ENCODE results near the gene MAGIX.

DNA sequence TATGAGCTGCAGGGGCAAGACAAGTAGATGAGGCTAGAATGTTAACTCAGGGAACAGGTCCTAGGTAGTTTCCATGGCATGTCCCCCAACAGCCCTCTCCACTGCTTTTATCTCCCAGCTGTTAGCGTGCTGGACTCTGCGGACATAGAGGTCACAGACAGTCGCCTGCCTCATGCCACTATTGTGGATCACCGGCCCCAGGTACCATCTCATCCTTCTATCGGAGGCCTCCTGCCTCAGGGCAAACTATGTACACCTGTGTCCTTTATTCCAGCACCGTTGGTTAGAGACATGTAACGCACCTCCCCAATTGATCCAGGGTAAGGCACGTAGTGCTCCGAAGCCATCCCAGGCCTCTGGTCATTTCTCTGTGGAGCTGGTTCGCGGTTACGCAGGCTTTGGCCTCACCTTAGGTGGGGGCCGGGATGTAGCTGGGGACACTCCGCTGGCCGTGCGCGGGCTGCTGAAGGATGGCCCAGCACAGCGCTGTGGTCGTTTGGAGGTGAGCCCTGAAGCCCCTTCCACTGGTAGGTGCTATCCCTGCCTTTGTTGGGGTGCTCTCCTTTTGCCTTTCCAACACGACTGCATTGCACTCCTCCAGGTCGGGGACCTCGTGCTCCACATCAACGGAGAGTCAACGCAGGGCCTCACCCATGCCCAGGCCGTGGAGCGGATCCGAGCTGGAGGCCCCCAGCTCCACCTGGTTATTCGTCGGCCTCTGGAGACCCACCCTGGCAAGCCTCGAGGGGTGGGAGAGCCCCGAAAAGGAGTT is 2.2 kb downstream of the MAGIX start:
- TF ChIP-seq POLR2AphosphoS5 (IDR thresholded peaks at IDR 0.05; ENCODE audit: low read depth, low read length) (no peak), SIN3A (IDR thresholded peaks at IDR 0.05; ENCODE audit: borderline replicate concordance, insufficient read depth, low read length) (no peak), TAF1 (IDR thresholded peaks at IDR 0.05; ENCODE audit: borderline replicate concordance, insufficient read depth, low read length) (no peak)
- TF ChIP-seq, protein P1, sequence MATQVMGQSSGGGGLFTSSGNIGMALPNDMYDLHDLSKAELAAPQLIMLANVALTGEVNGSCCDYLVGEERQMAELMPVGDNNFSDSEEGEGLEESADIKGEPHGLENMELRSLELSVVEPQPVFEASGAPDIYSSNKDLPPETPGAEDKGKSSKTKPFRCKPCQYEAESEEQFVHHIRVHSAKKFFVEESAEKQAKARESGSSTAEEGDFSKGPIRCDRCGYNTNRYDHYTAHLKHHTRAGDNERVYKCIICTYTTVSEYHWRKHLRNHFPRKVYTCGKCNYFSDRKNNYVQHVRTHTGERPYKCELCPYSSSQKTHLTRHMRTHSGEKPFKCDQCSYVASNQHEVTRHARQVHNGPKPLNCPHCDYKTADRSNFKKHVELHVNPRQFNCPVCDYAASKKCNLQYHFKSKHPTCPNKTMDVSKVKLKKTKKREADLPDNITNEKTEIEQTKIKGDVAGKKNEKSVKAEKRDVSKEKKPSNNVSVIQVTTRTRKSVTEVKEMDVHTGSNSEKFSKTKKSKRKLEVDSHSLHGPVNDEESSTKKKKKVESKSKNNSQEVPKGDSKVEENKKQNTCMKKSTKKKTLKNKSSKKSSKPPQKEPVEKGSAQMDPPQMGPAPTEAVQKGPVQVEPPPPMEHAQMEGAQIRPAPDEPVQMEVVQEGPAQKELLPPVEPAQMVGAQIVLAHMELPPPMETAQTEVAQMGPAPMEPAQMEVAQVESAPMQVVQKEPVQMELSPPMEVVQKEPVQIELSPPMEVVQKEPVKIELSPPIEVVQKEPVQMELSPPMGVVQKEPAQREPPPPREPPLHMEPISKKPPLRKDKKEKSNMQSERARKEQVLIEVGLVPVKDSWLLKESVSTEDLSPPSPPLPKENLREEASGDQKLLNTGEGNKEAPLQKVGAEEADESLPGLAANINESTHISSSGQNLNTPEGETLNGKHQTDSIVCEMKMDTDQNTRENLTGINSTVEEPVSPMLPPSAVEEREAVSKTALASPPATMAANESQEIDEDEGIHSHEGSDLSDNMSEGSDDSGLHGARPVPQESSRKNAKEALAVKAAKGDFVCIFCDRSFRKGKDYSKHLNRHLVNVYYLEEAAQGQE (IDR thresholded peaks at IDR 0.05; ENCODE audit: insufficient read depth in 1 of 2, low read depth in 2 of 2, low read length in 2 of 2): no peak
